ENCODE data around the gene SPTBN1.
A peak's percentile ranks its signal among the peaks of the same experiment; 100 is the strongest.

SPTBN1 gene

DNA sequence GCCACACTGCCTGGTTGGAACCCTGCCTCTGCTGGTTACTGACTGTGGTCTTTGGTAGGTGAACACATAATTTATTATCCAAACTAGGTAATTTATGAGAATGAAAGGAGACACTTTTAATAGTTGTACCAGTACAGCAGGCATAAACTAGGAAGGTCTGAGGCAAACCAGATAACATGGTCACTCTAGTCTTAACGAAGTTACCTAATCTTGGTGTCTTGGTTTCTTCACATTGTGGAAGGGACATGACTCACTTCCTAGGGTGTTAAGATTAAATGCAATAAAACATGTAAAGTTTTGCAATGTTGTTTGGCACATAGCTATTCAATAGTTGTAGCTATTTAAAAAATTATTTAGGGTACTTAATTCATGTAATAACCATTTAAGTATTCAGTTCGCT is 23.3 kb downstream of the SPTBN1 start:
- TF ChIP-seq BACH2 (CRISPR knock-in tag; IDR thresholded peaks at IDR 0.05; ENCODE audit: borderline replicate concordance) (no peak), ISL1 (CRISPR knock-in tag; IDR thresholded peaks at IDR 0.05) (peak; percentile 41)
- no peak for ATAC-seq

DNA sequence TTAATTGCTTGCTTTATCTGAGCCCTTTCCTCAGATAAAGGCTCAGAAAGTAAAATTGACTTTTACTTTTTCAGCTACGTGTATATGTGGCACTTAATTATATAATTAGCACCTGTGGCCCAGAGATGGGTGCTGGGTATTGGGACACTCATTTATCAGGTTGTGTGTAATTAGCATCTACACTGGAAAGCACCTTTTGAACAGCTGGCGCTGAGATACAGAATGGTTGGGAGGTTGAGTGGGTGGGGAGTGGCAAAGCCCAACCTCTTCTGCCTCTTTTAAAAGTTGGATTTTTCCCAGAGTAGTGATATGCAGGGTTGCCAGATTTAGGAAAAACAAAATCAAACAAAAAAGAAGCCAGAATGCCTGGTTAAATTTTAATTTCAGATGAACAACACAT is 23.9 kb downstream of the SPTBN1 start:
- no peak for ATAC-seq
- TF ChIP-seq, protein P1, sequence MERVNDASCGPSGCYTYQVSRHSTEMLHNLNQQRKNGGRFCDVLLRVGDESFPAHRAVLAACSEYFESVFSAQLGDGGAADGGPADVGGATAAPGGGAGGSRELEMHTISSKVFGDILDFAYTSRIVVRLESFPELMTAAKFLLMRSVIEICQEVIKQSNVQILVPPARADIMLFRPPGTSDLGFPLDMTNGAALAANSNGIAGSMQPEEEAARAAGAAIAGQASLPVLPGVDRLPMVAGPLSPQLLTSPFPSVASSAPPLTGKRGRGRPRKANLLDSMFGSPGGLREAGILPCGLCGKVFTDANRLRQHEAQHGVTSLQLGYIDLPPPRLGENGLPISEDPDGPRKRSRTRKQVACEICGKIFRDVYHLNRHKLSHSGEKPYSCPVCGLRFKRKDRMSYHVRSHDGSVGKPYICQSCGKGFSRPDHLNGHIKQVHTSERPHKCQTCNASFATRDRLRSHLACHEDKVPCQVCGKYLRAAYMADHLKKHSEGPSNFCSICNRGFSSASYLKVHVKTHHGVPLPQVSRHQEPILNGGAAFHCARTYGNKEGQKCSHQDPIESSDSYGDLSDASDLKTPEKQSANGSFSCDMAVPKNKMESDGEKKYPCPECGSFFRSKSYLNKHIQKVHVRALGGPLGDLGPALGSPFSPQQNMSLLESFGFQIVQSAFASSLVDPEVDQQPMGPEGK (CRISPR knock-in tag; IDR thresholded peaks at IDR 0.05; ENCODE audit: borderline replicate concordance) = no peak
- no peak for TF ChIP-seq GLIS3 (CRISPR knock-in tag; IDR thresholded peaks at IDR 0.05)
- TF ChIP-seq ZNF70 (CRISPR knock-in tag; IDR thresholded peaks at IDR 0.05) = no peak
- TF ChIP-seq ZNF8 (CRISPR knock-in tag; IDR thresholded peaks at IDR 0.05) = no peak
- TF ChIP-seq ZFP3 (CRISPR knock-in tag; IDR thresholded peaks at IDR 0.05) = no peak
- TF ChIP-seq TOX (CRISPR knock-in tag; IDR thresholded peaks at IDR 0.05; ENCODE audit: borderline replicate concordance) = no peak

DNA sequence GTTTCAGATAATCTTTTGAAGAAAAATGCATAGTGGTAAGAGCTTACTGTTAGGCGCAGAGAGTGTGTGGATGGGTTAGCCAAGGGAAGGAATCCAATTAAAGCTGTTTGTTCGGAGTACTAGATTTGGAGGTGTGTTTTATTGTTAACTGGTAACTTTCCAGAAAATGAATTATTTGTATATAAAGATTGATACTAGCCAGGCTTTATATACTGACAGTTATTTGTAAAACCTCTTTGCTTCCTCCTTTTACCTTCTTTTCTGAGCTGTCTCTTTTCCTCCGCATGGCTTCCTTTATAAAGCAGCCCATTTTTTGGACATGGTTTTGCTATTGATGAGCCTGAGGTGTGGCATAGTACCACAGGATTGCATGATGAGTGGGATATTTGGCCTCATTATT is 25.6 kb downstream of the SPTBN1 start:
- TF ChIP-seq OSR1 (CRISPR knock-in tag; IDR thresholded peaks at IDR 0.05) = no peak
- TF ChIP-seq, protein P2, sequence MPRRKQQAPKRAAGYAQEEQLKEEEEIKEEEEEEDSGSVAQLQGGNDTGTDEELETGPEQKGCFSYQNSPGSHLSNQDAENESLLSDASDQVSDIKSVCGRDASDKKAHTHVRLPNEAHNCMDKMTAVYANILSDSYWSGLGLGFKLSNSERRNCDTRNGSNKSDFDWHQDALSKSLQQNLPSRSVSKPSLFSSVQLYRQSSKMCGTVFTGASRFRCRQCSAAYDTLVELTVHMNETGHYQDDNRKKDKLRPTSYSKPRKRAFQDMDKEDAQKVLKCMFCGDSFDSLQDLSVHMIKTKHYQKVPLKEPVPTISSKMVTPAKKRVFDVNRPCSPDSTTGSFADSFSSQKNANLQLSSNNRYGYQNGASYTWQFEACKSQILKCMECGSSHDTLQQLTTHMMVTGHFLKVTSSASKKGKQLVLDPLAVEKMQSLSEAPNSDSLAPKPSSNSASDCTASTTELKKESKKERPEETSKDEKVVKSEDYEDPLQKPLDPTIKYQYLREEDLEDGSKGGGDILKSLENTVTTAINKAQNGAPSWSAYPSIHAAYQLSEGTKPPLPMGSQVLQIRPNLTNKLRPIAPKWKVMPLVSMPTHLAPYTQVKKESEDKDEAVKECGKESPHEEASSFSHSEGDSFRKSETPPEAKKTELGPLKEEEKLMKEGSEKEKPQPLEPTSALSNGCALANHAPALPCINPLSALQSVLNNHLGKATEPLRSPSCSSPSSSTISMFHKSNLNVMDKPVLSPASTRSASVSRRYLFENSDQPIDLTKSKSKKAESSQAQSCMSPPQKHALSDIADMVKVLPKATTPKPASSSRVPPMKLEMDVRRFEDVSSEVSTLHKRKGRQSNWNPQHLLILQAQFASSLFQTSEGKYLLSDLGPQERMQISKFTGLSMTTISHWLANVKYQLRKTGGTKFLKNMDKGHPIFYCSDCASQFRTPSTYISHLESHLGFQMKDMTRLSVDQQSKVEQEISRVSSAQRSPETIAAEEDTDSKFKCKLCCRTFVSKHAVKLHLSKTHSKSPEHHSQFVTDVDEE (CRISPR knock-in tag; IDR thresholded peaks at IDR 0.05) = no peak
- TF ChIP-seq TCF4 (CRISPR knock-in tag; IDR thresholded peaks at IDR 0.05; ENCODE audit: borderline replicate concordance) = no peak
- no peak for TF ChIP-seq TOX (CRISPR knock-in tag; IDR thresholded peaks at IDR 0.05; ENCODE audit: borderline replicate concordance)
- no peak for TF ChIP-seq ZNF8 (CRISPR knock-in tag; IDR thresholded peaks at IDR 0.05)
- no peak for TF ChIP-seq BACH2 (CRISPR knock-in tag; IDR thresholded peaks at IDR 0.05; ENCODE audit: borderline replicate concordance)
- no peak for TF ChIP-seq GLIS3 (CRISPR knock-in tag; IDR thresholded peaks at IDR 0.05)
- no peak for TF ChIP-seq ESRRG (CRISPR knock-in tag; IDR thresholded peaks at IDR 0.05)
- no peak for ATAC-seq

DNA sequence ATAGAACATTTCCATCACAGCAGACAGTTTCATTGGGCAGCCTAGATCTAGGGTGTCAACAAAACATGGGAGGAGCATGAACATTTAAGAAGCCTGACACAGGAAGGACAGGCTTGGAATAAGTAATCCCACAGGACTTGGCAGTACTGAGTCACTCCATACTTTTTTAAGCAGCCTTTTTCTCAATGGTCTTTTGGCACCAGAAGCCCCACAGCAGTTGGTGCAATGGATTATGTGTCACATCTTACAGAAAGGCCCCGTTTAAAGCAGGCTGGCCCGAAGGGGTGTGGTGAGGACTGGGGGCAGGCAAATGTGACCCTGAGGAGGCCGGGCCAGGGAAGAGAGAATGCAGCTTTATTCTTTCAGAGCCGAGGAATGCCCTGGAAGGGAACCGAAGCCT is 26.6 kb downstream of the SPTBN1 start:
- ATAC-seq = peak; percentile 68

More for the DNA sequence above, 26.6 kb downstream of the SPTBN1 start:
- TF ChIP-seq PPARA (CRISPR knock-in tag; IDR thresholded peaks at IDR 0.05; ENCODE audit: borderline replicate concordance) (no peak), CSDC2 (CRISPR knock-in tag; IDR thresholded peaks at IDR 0.05) (no peak), SNAI2 (CRISPR knock-in tag; IDR thresholded peaks at IDR 0.05) (no peak), BACH2 (CRISPR knock-in tag; IDR thresholded peaks at IDR 0.05; ENCODE audit: borderline replicate concordance) (no peak), ZNF565 (CRISPR knock-in tag; conservative IDR thresholded peaks at IDR 0.05; ENCODE audit: low read depth) (no peak), ESRRG (CRISPR knock-in tag; IDR thresholded peaks at IDR 0.05) (no peak), ZNF70 (CRISPR knock-in tag; IDR thresholded peaks at IDR 0.05) (no peak), ZFP3 (CRISPR knock-in tag; IDR thresholded peaks at IDR 0.05) (no peak), ARNTL (CRISPR knock-in tag; IDR thresholded peaks at IDR 0.05; ENCODE audit: borderline replicate concordance, low read depth) (no peak), OSR1 (CRISPR knock-in tag; IDR thresholded peaks at IDR 0.05) (no peak), ZC3H10 (CRISPR knock-in tag; IDR thresholded peaks at IDR 0.05) (no peak), ZNF8 (CRISPR knock-in tag; IDR thresholded peaks at IDR 0.05) (no peak), TCF4 (CRISPR knock-in tag; IDR thresholded peaks at IDR 0.05; ENCODE audit: borderline replicate concordance) (no peak), GLIS3 (CRISPR knock-in tag; IDR thresholded peaks at IDR 0.05) (no peak), TOX (CRISPR knock-in tag; IDR thresholded peaks at IDR 0.05; ENCODE audit: borderline replicate concordance) (no peak), RARB (CRISPR knock-in tag; IDR thresholded peaks at IDR 0.05) (no peak)
- TF ChIP-seq, protein P3, sequence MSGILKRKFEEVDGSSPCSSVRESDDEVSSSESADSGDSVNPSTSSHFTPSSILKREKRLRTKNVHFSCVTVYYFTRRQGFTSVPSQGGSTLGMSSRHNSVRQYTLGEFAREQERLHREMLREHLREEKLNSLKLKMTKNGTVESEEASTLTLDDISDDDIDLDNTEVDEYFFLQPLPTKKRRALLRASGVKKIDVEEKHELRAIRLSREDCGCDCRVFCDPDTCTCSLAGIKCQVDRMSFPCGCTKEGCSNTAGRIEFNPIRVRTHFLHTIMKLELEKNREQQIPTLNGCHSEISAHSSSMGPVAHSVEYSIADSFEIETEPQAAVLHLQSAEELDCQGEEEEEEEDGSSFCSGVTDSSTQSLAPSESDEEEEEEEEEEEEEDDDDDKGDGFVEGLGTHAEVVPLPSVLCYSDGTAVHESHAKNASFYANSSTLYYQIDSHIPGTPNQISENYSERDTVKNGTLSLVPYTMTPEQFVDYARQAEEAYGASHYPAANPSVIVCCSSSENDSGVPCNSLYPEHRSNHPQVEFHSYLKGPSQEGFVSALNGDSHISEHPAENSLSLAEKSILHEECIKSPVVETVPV (CRISPR knock-in tag; IDR thresholded peaks at IDR 0.05) = no peak
- TF ChIP-seq, protein P2 (CRISPR knock-in tag; IDR thresholded peaks at IDR 0.05) = no peak
- TF ChIP-seq, protein P1 (CRISPR knock-in tag; IDR thresholded peaks at IDR 0.05; ENCODE audit: borderline replicate concordance) = no peak
- TF ChIP-seq, protein P4, sequence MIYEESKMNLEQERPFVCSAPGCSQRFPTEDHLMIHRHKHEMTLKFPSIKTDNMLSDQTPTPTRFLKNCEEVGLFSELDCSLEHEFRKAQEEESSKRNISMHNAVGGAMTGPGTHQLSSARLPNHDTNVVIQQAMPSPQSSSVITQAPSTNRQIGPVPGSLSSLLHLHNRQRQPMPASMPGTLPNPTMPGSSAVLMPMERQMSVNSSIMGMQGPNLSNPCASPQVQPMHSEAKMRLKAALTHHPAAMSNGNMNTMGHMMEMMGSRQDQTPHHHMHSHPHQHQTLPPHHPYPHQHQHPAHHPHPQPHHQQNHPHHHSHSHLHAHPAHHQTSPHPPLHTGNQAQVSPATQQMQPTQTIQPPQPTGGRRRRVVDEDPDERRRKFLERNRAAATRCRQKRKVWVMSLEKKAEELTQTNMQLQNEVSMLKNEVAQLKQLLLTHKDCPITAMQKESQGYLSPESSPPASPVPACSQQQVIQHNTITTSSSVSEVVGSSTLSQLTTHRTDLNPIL (CRISPR knock-in tag; IDR thresholded peaks at IDR 0.05; ENCODE audit: low read depth) = no peak
